CD4-positive, alpha-beta T cell treated with Interleukin-6 for 4 hours (primary cell): ENCODE results near the gene PCDHGA11.
"Not testable (repeated sequence)": the region's sequence is repeated elsewhere in the genome, so short reads cannot be mapped to it uniquely, and the experiment has no call there.

Source experiments
- DNase-seq: peaks from one replicate; pipeline ENCODE4 v3.0.0-alpha.2; 2020; ENCODE audit warnings: mixed read lengths

Gene PCDHGA11

GRCh38 chr5:141432726-141433125, 11.9 kb downstream of the PCDHGA11 start:
- DNase-seq: not testable (repeated sequence)

GRCh38 chr5:141434006-141434405, 13.2 kb downstream of the PCDHGA11 start:
- no peak for DNase-seq

GRCh38 chr5:141437221-141437620, 16.4 kb downstream of the PCDHGA11 start:
- no peak for DNase-seq

GRCh38 chr5:141439411-141440141, 18.7 kb downstream of the PCDHGA11 start:
- no peak for DNase-seq

- no peak for DNase-seq
Measured at GRCh38 chr5:141440341-141440740, 19.5 kb downstream of the PCDHGA11 start.

- DNase-seq: no peak
Measured at GRCh38 chr5:141441571-141442170, 20.8 kb downstream of the PCDHGA11 start.

GRCh38 chr5:141465351-141465750, 44.5 kb downstream of the PCDHGA11 start:
- DNase-seq: no peak
